Muscle of back (tissue), 11 donors: ENCODE measurements around the gene ADGRL3. TPM values are rescaled to one million over a fixed set of nuclear protein-coding genes. Genes with fewer than 3 reads are reported as not detected.
"Not testable (repeated sequence)": the region's sequence is repeated elsewhere in the genome, so short reads cannot be mapped to it uniquely, and the experiment has no call there.

Experiments used
- DNase-seq, 3 donors: peaks; one replicate each; pipeline versions ENCODE4 v3.0.0 to v3.0.0-alpha.2; 2013
- polyA plus RNA-seq, 10 donors: library from polyadenylated mRNA; unstranded; fragments of 120-200 nt; gene quantifications; one replicate each; pipeline ENCODE4 v1.2.1, GENCODE V29; 2013; ENCODE audit not compliant: insufficient read length in 10 of 10

Gene ADGRL3
- polyA plus RNA-seq, 10 donors = 20.7 to 27.5 (median 23.7) TPM

DNA sequence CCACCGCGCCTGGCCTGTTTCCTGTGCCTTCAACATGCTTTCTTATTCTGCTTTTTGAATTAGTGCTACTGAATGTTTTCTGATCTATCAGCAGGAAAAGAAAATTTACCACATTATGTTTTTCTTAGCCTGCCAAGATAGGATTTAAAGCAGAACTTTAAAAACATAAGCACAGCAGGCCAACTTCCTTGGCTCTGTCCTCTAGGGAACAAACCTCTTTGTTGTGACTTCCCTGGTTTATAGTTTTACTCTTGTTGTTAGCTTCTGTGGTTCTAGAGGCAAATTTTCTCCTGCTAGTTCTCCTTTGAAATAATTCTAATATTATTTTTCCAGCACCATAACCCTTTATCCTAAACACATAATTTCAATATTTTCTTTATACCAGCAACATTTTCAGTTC is 605.1 kb downstream of the ADGRL3 start:
- DNase-seq = no peak

DNA sequence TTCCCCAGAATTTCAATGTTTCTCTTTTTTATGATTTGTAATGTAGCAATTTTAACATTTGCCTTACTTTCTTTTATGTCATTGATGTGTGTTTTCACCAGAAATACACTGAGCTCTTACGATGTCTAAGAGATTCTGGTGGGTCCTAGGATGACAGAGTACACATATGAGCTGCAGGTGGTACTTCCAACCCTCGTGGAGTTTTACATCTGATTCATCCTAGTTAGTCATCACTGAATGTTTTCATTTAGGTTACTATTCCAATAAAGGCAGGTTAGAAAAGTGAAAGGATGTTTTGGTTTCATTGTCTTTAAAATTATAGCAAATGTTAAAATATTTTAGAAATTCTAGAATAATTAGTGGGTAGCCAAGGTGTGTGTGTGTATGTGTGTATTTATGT is 605.9 kb downstream of the ADGRL3 start:
- no peak for DNase-seq

DNA sequence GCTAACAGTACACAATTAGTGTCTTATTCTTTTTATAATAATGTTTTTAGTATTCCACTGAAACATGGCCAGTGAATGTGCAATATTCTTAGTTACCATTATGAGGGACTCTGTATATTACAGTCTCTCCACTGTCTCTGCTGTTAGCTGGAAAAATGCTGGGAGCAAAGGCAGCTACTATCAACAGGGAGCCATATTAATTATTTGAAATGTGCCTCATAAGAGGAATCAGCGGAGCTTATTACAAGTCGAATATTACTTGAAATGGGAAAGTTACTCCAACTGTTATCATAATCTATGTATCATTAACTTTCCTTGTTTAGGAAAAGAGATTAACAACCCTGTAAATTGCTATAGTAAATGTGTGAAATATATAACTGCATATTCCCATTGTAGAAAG is 612.0 kb downstream of the ADGRL3 start:
- DNase-seq = no peak

DNA sequence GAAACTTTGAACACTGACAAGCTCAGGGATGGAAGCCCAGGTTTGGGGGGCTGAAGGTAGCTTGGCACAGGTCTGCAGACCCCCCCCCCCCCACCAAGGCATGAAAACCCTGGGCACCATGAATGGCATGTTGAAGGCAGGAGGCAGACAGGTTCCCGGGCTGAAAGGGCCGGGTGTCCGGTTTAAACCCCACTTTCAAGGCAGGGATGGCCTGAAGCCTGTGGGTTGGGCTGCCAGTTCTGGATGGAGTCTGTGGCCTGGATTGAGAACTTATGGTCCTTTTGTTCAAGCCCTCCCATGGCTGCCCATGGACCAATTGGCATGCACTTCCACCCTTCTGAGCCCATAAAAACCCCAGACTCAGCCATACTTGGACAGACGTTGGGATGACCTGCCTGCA is 616.9 kb downstream of the ADGRL3 start:
- DNase-seq = no peak

DNA sequence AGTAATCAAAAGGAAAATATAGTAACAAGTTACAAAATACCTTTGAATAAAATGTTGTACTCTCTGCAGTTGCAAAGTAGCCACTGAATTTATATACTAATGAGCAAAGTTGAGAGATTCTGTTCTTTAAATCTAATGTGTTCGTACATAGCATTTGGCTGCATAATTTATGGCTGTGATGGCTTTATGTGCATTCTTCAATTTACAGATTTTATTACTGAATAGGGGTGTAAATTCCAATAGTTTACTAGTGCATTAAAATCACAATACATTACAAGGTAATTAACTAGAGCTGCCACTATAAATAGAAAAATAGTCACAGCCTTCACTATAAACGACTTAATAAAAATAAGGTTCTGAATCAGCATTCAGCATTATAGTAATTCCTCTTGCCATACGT is 620.0 kb downstream of the ADGRL3 start:
- no peak for DNase-seq

DNA sequence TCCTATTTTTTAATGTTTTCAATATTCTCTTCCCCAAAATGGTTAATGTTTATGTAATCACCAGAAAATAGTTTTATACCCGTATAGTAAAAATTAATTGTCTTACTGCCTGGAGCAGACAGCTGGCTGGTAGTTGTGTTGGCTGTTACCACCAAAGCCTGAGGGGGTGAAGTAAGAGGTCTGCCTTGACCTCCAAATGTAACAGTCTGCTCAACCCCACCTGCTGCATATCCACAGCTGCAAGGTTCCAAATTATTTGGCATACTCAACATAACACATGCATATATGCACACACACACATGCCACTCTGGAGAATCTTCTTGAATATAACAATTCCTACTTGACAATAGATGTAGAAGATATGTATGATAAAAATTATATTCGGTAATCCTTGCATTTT is 624.3 kb downstream of the ADGRL3 start:
- peak; percentile 4 to 52 (median 25) for DNase-seq

DNA sequence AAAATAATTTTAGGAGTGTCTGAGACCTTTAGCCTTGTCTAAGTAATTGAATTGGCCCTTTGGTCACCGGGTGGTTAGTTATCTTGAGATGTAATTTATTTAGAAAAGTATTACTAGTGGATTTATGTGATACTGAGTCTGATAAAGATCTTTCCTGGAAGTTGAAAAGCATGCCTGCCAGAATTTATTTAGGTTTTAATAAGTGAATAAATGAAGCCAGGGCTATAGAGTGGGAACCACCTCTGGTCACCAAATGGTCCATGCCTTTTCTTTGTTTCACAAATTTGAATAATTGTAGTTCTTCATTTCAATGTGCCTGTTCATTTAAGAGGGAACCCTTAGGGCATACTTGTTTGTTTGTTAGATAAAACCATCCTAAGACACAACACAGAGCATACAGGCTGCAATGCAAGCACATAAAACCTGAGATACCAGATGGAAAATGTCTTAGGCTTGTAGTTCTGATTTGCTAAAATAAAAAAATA is 627.8 kb downstream of the ADGRL3 start:
- DNase-seq = no peak

DNA sequence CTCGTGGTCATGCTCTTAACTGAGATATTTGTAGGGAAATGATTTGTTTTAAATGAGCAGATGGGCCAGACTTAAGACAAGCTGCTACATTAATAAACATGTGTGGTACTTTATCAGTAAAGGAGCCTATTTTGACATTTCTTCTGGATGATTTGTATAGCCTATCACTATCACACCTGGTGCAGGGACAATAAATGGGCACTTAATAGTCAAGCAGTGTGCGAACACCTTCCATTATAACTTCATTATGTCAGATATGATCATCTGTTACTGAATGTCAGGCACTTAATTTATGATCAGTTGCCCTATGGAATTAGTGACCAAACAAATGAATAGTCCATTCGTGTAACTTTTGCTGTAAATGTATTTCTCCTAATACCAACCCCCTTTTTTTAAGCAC is 628.8 kb downstream of the ADGRL3 start:
- peak in 1 of 3 donors; percentile 16 for DNase-seq

DNA sequence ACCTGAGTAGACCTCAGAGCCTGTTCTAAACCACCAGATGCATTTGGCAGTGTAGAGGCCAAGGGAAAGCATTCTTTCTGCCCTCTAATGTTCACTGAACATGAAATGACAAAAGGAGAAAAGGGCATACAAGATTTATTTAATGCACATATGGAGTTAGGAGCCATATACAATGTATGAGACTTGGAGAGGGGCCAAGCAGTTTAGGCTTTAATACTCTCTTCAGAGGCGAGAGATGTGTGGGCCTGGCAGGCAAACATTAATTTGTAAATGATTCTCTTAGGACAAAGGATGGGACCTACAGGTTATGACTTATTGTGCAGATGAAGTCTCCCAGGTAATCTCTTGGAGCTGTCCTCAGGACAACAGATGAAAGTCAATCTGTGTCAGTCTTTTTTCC is 631.9 kb downstream of the ADGRL3 start:
- DNase-seq = no peak

DNA sequence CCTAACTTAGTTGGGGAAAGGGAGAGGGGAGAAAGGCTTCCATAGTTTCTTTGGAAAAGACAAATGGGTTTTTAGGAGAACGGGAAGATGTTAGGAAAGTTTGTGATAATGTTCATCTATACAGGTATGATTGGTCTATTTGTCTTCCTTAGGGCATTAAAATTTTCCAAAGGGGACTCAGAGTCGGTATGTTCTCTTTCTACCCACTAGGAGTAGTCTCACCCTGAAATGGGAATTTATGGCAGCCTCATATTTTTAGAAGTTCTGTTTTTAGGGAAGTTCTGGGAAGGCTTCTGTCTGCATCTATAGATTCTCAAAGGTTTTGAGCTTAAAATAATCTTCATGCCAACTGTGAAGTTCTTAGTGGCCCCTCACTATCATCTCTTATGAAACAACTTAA is 637.3 kb downstream of the ADGRL3 start:
- no peak for DNase-seq

DNA sequence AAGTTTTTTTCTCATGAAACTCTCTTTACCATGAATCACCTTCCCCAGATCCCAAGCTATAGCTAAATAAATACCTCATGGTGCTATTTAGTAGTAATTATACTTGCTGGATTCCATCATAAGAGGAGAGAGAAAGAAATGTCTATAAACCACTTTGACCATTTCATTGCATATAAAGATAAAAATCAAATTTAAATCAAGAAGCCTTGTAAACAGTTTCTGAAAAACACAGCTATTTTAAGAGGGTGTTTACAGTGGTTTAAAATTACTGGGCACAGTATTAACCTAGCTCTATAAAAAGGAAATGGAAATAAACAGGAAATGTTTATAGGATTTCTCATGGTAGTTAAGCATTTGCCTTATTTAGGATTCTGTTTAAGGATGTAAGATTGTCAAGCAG is 637.9 kb downstream of the ADGRL3 start:
- DNase-seq = no peak

DNA sequence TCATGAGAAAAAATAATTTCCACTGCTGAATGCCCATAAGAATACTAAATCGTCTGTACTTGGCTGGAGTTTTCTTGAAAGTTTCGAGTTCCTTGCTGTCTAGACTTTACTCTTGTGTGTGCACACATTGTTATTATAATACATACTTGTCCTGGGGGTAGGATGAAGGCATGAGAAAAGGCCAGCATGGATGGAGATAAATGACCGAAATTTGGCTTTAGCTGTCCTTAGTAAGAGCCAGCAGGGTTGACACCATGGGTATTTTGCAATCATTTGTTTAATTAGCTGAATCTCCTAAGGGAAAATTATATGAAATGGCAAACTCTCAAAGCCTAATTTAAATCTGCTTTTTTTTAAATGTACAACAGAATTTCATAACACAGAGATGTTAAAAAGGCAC is 641.6 kb downstream of the ADGRL3 start:
- no peak for DNase-seq

DNA sequence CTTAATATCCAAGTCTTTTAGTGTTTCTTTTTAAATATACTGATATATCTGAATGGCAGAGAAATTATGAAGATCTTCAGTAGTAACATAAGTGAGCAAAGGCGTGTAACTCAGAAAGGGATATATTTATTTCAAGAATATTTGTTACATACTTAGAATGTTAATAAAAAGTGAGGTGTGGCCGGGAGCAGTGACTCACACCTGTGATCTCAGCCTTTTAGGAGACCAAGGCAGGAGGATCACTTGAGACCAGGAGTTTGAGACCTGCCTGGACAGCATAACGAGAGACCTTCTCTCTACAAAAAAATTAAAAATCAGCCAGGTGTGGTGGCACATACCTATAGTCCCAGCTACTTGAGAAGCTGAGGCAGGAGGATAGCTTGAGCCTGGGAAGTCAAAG is 651.0 kb downstream of the ADGRL3 start:
- no peak for DNase-seq

DNA sequence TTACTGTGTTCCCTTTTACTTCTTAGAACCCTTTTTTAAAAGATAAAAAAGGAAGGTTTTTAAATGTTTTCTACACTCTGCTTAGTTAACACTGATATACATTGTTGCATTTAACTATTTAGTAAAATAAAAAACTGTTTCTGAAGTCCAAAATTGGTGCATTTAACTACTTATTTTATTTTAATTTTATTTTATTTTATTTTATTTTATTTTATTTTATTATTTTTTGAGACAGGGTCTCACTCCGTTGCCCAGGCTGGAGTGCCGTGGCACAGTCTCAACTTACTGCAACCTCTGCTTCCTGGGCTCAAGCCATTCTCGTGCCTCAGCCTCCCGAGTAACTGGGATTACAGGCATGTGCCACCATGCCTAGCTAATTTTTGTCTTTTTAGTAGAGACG is 652.0 kb downstream of the ADGRL3 start:
- DNase-seq = not testable (repeated sequence)

DNA sequence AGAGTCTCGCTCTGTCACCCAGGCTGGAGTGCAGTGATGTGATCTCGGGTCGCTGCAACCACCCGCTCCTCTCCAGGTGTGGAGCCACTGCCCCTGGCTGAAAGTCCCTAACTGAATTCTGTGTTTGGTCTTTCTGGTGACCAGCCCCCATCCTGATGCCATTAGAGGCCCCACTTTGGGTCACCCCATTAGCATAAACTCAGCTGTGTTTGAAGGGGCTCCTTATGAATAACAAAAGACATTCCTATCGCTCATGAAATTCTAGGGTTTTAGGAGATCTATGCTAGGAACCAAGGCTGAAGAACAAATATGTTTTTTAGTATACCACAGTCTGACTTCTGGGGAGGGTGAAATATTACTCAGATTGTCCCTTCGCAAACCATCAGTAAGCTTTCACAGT is 652.9 kb downstream of the ADGRL3 start:
- no peak for DNase-seq

DNA sequence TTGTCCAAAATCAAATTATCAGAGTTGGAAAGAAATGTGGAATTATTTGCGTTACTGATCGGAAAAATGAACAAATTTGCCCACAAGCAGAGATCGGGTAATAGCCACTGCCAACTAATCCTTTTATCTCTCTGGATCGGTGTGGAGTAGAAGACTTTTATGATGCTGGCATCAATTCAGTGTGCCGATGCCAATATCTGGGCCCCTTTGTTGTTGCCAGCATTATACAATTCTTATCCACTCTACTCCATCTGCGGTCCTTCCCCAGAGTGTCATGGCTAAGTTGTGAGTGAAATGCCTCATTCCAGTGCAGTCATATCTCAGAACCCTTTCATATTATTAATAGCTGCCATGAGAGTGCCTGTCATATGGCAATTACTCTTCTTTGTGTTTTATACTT is 660.2 kb downstream of the ADGRL3 start:
- DNase-seq = peak in 1 of 3 donors; percentile 40

DNA sequence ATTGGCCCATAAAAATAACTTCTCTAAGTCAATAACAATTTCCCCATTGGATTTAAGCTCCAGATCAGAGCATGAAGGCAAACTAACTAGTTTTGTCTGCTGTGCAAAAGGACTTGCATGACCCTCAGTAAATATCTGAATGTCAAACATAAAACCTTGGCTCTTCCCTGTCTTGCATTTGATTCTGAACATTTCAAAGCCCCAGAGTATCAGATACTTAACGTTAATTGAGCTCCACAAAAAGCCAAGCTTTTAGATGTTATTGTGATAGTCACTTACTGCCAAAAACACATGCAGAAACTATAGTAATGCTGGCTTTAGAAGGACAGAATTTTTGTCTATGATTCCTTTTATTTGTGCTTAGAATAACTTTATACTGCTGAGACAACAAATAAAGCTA is 664.2 kb downstream of the ADGRL3 start:
- DNase-seq = peak; percentile 36 to 77 (median 44)

DNA sequence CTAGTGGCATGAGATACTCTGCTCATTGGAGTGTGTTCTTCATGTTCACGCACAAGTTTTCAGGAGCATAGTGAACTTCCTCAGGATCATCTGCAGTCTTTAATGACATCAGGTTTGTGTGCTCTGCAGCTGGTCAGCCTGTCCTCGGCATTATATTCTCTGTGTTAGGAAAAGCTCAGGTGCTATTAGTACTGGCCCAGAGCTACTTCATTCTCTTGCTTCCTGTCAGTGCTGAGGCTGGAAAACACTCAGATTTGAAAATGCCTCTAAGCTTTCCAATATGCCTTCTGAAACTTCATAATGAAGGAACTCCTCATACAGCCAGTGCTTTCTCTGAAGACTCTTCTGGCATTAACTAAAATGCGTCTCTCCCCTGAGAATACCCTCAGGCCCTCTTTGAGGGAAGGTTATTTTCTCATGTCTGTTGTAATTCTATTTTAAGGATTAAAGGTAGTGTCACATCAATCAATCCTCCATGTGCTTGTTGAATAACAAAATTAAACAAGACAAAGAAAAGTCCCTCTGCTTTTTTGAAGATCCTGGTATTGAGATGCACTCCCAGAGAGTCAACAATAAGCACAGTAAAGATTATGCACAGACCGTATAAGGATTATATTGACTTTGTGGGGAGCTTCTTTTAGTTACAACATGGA is 666.4 kb downstream of the ADGRL3 start:
- peak in 1 of 3 donors; percentile 48 for DNase-seq

DNA sequence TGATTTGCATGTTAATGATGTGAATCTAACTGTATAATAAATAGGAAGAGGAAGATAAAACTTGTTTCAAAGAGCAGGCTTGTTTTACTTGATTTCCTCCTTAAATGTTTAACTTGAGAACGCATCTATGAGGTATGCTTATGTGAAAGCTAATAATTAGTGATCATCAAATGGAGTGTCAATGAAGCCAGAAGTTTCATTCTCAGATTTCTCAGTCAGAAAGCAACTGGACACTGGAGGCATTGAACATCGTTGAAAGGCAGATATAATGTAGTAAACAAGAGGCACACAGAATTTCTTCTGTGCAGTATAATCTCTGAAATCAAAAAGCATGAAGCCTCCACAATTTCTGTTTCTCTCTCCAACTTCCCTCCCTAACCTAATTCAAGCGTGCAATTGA is 672.9 kb downstream of the ADGRL3 start:
- DNase-seq = no peak

DNA sequence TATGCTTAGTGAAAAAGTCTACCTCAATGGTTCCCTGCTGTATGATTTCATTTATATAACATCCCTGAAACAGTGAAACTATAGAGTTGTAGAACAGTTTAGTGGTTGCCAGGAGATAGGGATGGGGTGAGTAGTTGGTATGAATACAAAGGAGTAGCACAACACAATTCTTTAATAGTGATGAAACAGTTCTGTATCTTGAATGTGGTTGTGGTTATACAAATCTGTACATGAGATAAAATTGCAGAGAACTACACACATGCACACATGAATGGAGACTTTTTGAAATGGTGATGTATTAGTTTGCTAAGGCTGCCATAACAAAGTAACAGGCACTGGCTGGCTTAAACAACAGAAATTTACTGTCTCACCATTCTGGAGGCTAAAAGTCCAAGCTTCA is 677.1 kb downstream of the ADGRL3 start:
- DNase-seq = no peak

DNA sequence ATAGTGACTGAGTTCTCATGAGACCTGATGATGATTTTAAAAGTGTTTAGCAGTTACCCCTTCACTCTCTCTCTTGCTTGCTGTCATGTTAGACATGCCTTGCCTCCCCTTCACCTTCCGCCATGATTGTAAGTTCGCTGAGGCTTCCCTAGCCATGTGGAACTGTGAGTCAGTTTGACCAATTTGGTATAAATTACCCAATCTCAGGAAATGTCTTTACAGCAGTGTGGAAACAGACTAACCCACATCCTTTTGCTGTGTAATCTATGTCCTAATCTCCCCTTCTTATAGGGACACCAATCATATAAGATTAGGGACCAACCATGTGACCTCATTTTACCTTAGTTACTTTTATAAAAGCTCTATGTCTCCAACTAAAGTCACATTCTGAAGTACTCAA is 677.8 kb downstream of the ADGRL3 start:
- no peak for DNase-seq

DNA sequence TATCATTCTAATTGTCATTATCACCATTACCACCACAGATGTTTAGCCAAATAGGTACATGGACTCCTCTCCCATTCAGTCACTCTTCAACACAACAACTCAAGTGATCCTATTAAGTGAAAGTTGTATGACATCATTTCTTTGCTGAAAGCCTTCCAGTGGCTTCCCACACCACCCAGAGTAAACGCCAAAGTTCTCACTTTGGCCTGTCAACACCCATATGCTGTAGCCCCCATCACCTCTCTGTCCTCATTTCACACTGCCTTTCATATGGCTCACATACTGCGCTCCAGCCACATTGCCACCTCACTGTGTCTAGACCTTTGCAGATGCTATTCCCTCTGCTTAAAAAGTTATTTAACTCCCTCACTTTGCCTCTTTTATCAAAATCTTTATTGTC is 682.3 kb downstream of the ADGRL3 start:
- no peak for DNase-seq

DNA sequence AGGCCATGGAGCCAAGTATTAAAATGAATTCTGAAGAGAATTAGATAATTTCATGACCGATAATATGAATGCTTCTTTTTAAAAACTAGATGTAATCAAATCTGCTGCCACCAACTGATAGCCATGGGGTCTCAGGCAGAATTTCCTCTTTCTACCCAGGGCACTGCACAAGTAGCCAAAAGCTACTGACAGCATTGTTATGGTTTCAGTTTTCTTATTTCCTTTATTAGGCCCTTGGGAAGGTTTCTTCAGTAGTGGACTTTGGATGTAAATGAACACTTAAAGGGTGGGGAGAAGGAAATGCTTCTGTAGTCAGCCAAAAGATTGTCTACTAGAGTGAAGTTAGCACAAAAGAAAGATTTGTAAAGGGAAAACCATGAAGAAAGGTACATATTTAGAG is 686.0 kb downstream of the ADGRL3 start:
- peak in 1 of 3 donors; percentile 26 for DNase-seq

DNA sequence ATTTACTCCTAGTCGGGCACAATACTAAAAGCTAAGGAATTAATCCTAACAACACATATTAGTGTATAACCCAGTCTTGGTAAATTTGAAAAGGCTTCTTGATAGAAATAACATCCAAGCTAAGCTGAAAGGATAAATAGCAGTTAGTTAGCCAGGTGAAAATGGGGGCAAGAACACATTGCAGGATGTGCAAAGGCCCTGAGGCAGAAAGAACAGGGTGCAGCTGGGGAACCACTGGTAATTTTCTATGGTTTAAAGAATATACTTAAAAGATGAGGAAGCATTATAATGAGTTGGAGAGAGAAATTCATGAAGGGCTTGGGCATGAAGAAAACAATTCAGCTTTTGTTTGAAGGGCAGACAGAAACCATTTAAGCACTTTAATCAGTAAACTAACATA is 689.0 kb downstream of the ADGRL3 start:
- no peak for DNase-seq
